ENCODE data around the gene NT5DC4.

Gene NT5DC4

GRCh38 chr2:112728029-112728362, 7.2 kb downstream of the NT5DC4 start:
- no peak overlapping the region for H3K4ac ChIP-seq (ENCODE audit: low read depth in 1 of 2, low read length in 2 of 2)
- no peak overlapping the region for H4K8ac ChIP-seq (ENCODE audit: low read length)
- no peaks in the 10 kb centered on the region for H3K9me3 ChIP-seq (ENCODE audit: control insufficient read depth, low read length)
- WGBS = 93% methylated on average over 1 of the region's 4 CpGs
- H3K9ac ChIP-seq (ENCODE audit: low read length) = no peak overlapping the region
- no peaks in the 10 kb centered on the region for H3K79me1 ChIP-seq (replicated peaks; ENCODE audit: low read length, poor library complexity, severe bottlenecking)
- no peak overlapping the region for H2BK5ac ChIP-seq (ENCODE audit: low read depth, low read length, poor library complexity, severe bottlenecking)
- no peak overlapping the region for H3K4me2 ChIP-seq (ENCODE audit: low read length, poor library complexity, severe bottlenecking)
- no peak overlapping the region for H2BK12ac ChIP-seq (ENCODE audit: low read length in 2 of 2)
- no peak for DNase-seq
- peaks cover 0 to 15% of the 10 kb centered on the region in 2 experiments for H3K27me3 ChIP-seq (ENCODE audit: control insufficient read depth in 1 of 2, insufficient read depth in 1 of 2, low read length in 2 of 2)
- H2BK15ac ChIP-seq (ENCODE audit: low read depth, poor library complexity, severe bottlenecking) = no peak overlapping the region
- no peak overlapping the region for H3K23ac ChIP-seq (ENCODE audit: low read length in 2 of 2)
- no peak overlapping the region for H2AK5ac ChIP-seq (ENCODE audit: low read length, severe bottlenecking)
- no peak overlapping the region for H3K14ac ChIP-seq (ENCODE audit: low read length in 2 of 2)
- no peak overlapping the region for H2AFZ ChIP-seq (ENCODE audit: low read depth, low read length)
- H3K36me3 ChIP-seq (ENCODE audit: control insufficient read depth in 1 of 2, insufficient read depth in 2 of 2, low read depth in 1 of 2, low read length in 2 of 2) = no peaks in the 10 kb centered on the region
- no peak overlapping the region for H3K27ac ChIP-seq (ENCODE audit: low read length, poor library complexity, severe bottlenecking)
- no peak overlapping the region for H4K91ac ChIP-seq (ENCODE audit: low read length)
- no peak overlapping the region for H3K18ac ChIP-seq (ENCODE audit: low read depth in 1 of 2, low read length in 2 of 2)
- no peak overlapping the region for H3K4me3 ChIP-seq (ENCODE audit: insufficient read depth in 1 of 2, low read depth in 1 of 2, low read length in 2 of 2)
- H2BK120ac ChIP-seq (ENCODE audit: low read depth, low read length) = no peak overlapping the region
- peaks cover 5% of the 10 kb centered on the region for H3K4me1 ChIP-seq (ENCODE audit: control insufficient read depth, insufficient read depth, low read depth, low read length)

DNA sequence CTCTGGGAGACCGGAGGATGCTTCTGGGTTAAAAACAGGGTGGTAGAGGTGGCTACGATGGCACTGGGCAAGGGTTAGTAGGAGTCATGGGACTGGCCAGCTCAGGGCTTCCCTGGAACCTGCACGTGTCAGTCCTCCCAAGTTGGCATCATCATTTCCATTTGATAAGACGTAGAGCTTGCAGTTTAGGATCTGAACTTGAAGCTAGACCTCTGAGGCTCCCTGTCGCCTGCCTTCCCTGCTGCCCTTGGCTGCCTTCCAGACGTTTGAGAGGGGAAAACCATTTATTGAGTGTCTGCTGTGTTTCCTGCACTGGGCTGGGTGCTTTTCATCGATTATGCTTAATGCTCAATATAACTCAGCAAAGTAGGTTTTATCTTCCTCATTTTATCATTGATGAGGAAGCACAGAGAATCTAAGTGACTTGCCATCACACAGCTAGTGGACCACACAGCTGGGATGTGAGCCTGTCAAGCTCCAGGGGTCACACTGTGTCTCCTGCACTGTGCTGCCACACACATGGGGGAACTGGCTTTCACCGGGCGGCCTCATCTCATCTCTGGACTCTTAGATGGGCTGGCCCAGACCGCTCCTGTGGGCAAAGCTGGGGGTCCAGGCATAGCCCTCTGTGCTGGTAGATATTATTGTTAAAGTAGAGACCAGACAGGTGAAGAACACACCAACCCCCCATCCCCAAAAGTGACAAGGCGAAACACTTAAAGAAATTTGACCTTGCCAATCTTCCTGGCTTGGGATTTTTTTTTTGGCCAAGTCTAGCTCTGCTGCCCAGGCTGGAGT, 7.8 kb downstream of the NT5DC4 start:
- H4K91ac ChIP-seq (ENCODE audit: low read length) = no peak overlapping the region
- no peak overlapping the region for H2AFZ ChIP-seq (ENCODE audit: low read depth, low read length)
- H3K18ac ChIP-seq (ENCODE audit: low read depth in 1 of 2, low read length in 2 of 2) = peak overlapping the region in 1 of 2 experiments; percentile 18
- no peak overlapping the region for H3K4me3 ChIP-seq (ENCODE audit: insufficient read depth in 1 of 2, low read depth in 1 of 2, low read length in 2 of 2)
- H3K14ac ChIP-seq (ENCODE audit: low read length in 2 of 2) = no peak overlapping the region
- no peak overlapping the region for H3K9ac ChIP-seq (ENCODE audit: low read length)
- H3K36me3 ChIP-seq (ENCODE audit: control insufficient read depth in 1 of 2, insufficient read depth in 2 of 2, low read depth in 1 of 2, low read length in 2 of 2) = no peaks in the 10 kb centered on the region
- no peak overlapping the region for H3K4me2 ChIP-seq (ENCODE audit: low read length, poor library complexity, severe bottlenecking)
- 69% methylated on average over 7 of the region's 11 CpGs for WGBS
- H3K9me3 ChIP-seq (ENCODE audit: control insufficient read depth, low read length) = no peaks in the 10 kb centered on the region
- no peak overlapping the region for H4K8ac ChIP-seq (ENCODE audit: low read length)
- no peak overlapping the region for H3K4ac ChIP-seq (ENCODE audit: low read depth in 1 of 2, low read length in 2 of 2)
- peaks cover 0 to 15% of the 10 kb centered on the region in 2 experiments for H3K27me3 ChIP-seq (ENCODE audit: control insufficient read depth in 1 of 2, insufficient read depth in 1 of 2, low read length in 2 of 2)
- H2BK12ac ChIP-seq (ENCODE audit: low read length in 2 of 2) = no peak overlapping the region
- H3K23ac ChIP-seq (ENCODE audit: low read length in 2 of 2) = no peak overlapping the region
- H2BK5ac ChIP-seq (ENCODE audit: low read depth, low read length, poor library complexity, severe bottlenecking) = no peak overlapping the region
- no peak overlapping the region for H3K27ac ChIP-seq (ENCODE audit: low read length, poor library complexity, severe bottlenecking)
- peaks cover 5% of the 10 kb centered on the region for H3K4me1 ChIP-seq (ENCODE audit: control insufficient read depth, insufficient read depth, low read depth, low read length)
- no peak for DNase-seq
- no peak overlapping the region for H2BK120ac ChIP-seq (ENCODE audit: low read depth, low read length)
- no peak overlapping the region for H2BK15ac ChIP-seq (ENCODE audit: low read depth, poor library complexity, severe bottlenecking)
- H3K79me1 ChIP-seq (replicated peaks; ENCODE audit: low read length, poor library complexity, severe bottlenecking) = no peaks in the 10 kb centered on the region
- H2AK5ac ChIP-seq (ENCODE audit: low read length, severe bottlenecking) = no peak overlapping the region

- Histone ChIP-seq H4K91ac (ENCODE audit: low read length) (no peak overlapping the region), H3K36me3 (ENCODE audit: control insufficient read depth in 1 of 2, insufficient read depth in 2 of 2, low read depth in 1 of 2, low read length in 2 of 2) (no peaks in the 10 kb centered on the region), H4K8ac (ENCODE audit: low read length) (no peak overlapping the region), H2BK15ac (ENCODE audit: low read depth, poor library complexity, severe bottlenecking) (no peak overlapping the region), H2AFZ (ENCODE audit: low read depth, low read length) (no peak overlapping the region), H3K18ac (ENCODE audit: low read depth in 1 of 2, low read length in 2 of 2) (no peak overlapping the region), H3K23ac (ENCODE audit: low read length in 2 of 2) (no peak overlapping the region), H3K27ac (ENCODE audit: low read length, poor library complexity, severe bottlenecking) (no peak overlapping the region), H2BK12ac (ENCODE audit: low read length in 2 of 2) (no peak overlapping the region), H2AK5ac (ENCODE audit: low read length, severe bottlenecking) (no peak overlapping the region), H3K4me3 (ENCODE audit: insufficient read depth in 1 of 2, low read depth in 1 of 2, low read length in 2 of 2) (no peak overlapping the region), H3K79me1 (replicated peaks; ENCODE audit: low read length, poor library complexity, severe bottlenecking) (no peaks in the 10 kb centered on the region), H3K27me3 (ENCODE audit: control insufficient read depth in 1 of 2, insufficient read depth in 1 of 2, low read length in 2 of 2) (peaks cover 0 to 15% of the 10 kb centered on the region in 2 experiments), H3K4me1 (ENCODE audit: control insufficient read depth, insufficient read depth, low read depth, low read length) (peaks cover 3% of the 10 kb centered on the region), H3K14ac (ENCODE audit: low read length in 2 of 2) (no peak overlapping the region), H2BK5ac (ENCODE audit: low read depth, low read length, poor library complexity, severe bottlenecking) (no peak overlapping the region), H3K4me2 (ENCODE audit: low read length, poor library complexity, severe bottlenecking) (no peak overlapping the region), H3K9me3 (ENCODE audit: control insufficient read depth, low read length) (no peaks in the 10 kb centered on the region), H2BK120ac (ENCODE audit: low read depth, low read length) (no peak overlapping the region), H3K9ac (ENCODE audit: low read length) (no peak overlapping the region), H3K4ac (ENCODE audit: low read depth in 1 of 2, low read length in 2 of 2) (no peak overlapping the region)
- 88% methylated on average over 8 of the region's 8 CpGs for WGBS
- no peak for DNase-seq
Observed at GRCh38 chr2:112730216-112730615, 9.4 kb downstream of the NT5DC4 start.

DNA sequence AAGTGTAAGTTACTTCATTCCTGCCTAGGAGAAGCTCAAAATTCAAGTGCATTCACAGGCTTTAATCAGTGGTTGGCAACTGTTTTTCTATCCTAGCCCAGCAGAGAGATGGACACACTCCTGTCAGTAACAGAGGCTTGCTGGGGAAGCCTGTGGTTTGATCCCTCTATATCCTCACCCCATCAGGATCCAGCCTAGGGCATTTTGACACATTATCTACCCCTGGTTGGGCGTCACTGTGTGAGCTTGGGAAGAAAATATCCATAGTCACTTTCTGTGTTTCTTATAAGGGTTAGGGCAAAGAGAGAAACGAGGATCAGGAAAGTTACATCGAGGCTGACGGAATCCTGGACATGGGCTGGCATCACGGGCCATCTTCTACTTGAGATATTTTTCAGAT, 10.0 kb downstream of the NT5DC4 start:
- H3K4me1 ChIP-seq (ENCODE audit: control insufficient read depth, insufficient read depth, low read depth, low read length) = peaks cover 3% of the 10 kb centered on the region
- H4K91ac ChIP-seq (ENCODE audit: low read length) = no peak overlapping the region
- WGBS = 83% methylated on average over 5 of the region's 5 CpGs
- no peak overlapping the region for H4K8ac ChIP-seq (ENCODE audit: low read length)
- H2AFZ ChIP-seq (ENCODE audit: low read depth, low read length) = no peak overlapping the region
- H2AK5ac ChIP-seq (ENCODE audit: low read length, severe bottlenecking) = no peak overlapping the region
- no peaks in the 10 kb centered on the region for H3K79me1 ChIP-seq (replicated peaks; ENCODE audit: low read length, poor library complexity, severe bottlenecking)
- H3K9ac ChIP-seq (ENCODE audit: low read length) = no peak overlapping the region
- H3K27ac ChIP-seq (ENCODE audit: low read length, poor library complexity, severe bottlenecking) = no peak overlapping the region
- DNase-seq = no peak
- no peaks in the 10 kb centered on the region for H3K36me3 ChIP-seq (ENCODE audit: control insufficient read depth in 1 of 2, insufficient read depth in 2 of 2, low read depth in 1 of 2, low read length in 2 of 2)
- H3K4me3 ChIP-seq (ENCODE audit: insufficient read depth in 1 of 2, low read depth in 1 of 2, low read length in 2 of 2) = no peak overlapping the region
- no peak overlapping the region for H3K23ac ChIP-seq (ENCODE audit: low read length in 2 of 2)
- H3K18ac ChIP-seq (ENCODE audit: low read depth in 1 of 2, low read length in 2 of 2) = no peak overlapping the region
- H2BK15ac ChIP-seq (ENCODE audit: low read depth, poor library complexity, severe bottlenecking) = no peak overlapping the region
- no peak overlapping the region for H2BK5ac ChIP-seq (ENCODE audit: low read depth, low read length, poor library complexity, severe bottlenecking)
- no peak overlapping the region for H3K4ac ChIP-seq (ENCODE audit: low read depth in 1 of 2, low read length in 2 of 2)
- no peak overlapping the region for H2BK12ac ChIP-seq (ENCODE audit: low read length in 2 of 2)
- H3K27me3 ChIP-seq (ENCODE audit: control insufficient read depth in 1 of 2, insufficient read depth in 1 of 2, low read length in 2 of 2) = peaks cover 0 to 15% of the 10 kb centered on the region in 2 experiments
- no peak overlapping the region for H3K4me2 ChIP-seq (ENCODE audit: low read length, poor library complexity, severe bottlenecking)
- H2BK120ac ChIP-seq (ENCODE audit: low read depth, low read length) = no peak overlapping the region
- H3K9me3 ChIP-seq (ENCODE audit: control insufficient read depth, low read length) = no peaks in the 10 kb centered on the region
- H3K14ac ChIP-seq (ENCODE audit: low read length in 2 of 2) = no peak overlapping the region

Data from mesenchymal stem cell (in vitro differentiated cells and primary cell).